ENCODE measurements around the gene GALNT18. TPM values are rescaled to one million over a fixed set of nuclear protein-coding genes. Genes with fewer than 3 reads are reported as not detected.

The GALNT18 gene
- total RNA-seq, 1 experiment from 2014 or later, result 14.1 TPM

DNA sequence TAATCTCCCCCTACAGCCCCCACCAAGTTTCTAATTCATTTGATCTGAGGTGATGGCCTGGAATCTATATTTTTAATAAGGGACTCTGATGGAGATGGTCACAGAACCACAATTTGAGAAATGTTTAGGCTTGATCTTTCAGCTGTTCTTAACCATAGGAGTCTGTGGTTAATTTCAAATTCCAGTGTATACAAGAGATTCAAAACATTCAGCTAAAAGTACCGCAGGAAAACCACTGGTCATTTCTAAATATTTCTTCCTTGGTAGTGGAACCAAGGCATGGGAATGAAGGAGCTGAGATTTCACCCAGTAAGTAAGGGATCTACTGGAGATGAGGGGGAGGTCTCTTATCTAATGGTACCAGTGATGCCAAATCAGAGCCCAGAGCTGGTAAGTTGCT is 18.3 kb upstream of the GALNT18 start:
- CTCF ChIA-PET, result interaction anchor here (1.1 to 1.5 kb wide), 3 partner anchors 20 to 612 kb away, joined by 3 to 8 read pairs (median 3); no protein-coding TSS in a partner anchor
- Mint-ChIP-seq H3K27me3 (ENCODE audit: insufficient read depth, unreplicated experiment) (no peaks in the 10 kb centered on the region), H3K4me1 (ENCODE audit: insufficient read depth, unreplicated experiment) (peaks cover 10% of the 10 kb centered on the region), H3K36me3 (ENCODE audit: insufficient read depth, unreplicated experiment) (no peaks in the 10 kb centered on the region), H3K9me3 (ENCODE audit: unreplicated experiment) (no peaks in the 10 kb centered on the region), H3K4me3 (ENCODE audit: unreplicated experiment) (no peak overlapping the region), H3K27ac (ENCODE audit: low read depth, unreplicated experiment) (no peak overlapping the region)
- POLR2A ChIA-PET, result no interaction called here
- TF ChIP-seq, protein P1, sequence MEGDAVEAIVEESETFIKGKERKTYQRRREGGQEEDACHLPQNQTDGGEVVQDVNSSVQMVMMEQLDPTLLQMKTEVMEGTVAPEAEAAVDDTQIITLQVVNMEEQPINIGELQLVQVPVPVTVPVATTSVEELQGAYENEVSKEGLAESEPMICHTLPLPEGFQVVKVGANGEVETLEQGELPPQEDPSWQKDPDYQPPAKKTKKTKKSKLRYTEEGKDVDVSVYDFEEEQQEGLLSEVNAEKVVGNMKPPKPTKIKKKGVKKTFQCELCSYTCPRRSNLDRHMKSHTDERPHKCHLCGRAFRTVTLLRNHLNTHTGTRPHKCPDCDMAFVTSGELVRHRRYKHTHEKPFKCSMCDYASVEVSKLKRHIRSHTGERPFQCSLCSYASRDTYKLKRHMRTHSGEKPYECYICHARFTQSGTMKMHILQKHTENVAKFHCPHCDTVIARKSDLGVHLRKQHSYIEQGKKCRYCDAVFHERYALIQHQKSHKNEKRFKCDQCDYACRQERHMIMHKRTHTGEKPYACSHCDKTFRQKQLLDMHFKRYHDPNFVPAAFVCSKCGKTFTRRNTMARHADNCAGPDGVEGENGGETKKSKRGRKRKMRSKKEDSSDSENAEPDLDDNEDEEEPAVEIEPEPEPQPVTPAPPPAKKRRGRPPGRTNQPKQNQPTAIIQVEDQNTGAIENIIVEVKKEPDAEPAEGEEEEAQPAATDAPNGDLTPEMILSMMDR (IDR thresholded peaks at IDR 0.05; ENCODE audit: unreplicated experiment), result no peak
- intact Hi-C loops (cut with micrococcal nuclease), result no loop called here
- BruUV-seq (replicated peaks), result no TSS peak
- DNase-seq (ENCODE audit: unreplicated experiment), result no peak

DNA sequence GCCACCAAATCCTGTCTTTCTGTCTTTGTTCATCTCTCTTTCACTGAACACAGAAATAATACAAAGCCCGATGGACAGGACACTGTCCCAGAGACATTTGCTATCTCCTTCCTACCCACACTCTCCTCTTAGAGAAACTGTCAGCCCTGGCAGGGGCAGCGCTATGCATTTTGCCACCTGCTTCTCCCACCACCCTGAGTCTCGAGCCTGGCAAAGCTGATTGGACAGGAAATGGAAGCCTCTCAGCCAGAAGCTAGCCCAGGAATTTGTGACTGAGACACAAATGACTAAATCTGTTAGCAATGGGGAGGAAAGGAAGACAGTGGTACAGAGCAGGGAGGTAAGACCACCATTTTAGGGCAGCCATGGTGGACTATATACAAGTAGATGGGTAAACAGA is 14.9 kb upstream of the GALNT18 start:
- H3K9me3 Mint-ChIP-seq (ENCODE audit: unreplicated experiment), result no peaks in the 10 kb centered on the region
- TF ChIP-seq, protein P1 (IDR thresholded peaks at IDR 0.05; ENCODE audit: unreplicated experiment), result no peak
- no peak overlapping the region for H3K27ac Mint-ChIP-seq (ENCODE audit: low read depth, unreplicated experiment)
- peaks cover 7% of the 10 kb centered on the region for H3K4me1 Mint-ChIP-seq (ENCODE audit: insufficient read depth, unreplicated experiment)
- no TSS peak for BruUV-seq (replicated peaks)
- no peak for DNase-seq (ENCODE audit: unreplicated experiment)
- no peak overlapping the region for H3K4me3 Mint-ChIP-seq (ENCODE audit: unreplicated experiment)
- intact Hi-C loops (cut with micrococcal nuclease), result no loop called here
- no peaks in the 10 kb centered on the region for H3K36me3 Mint-ChIP-seq (ENCODE audit: insufficient read depth, unreplicated experiment)
- H3K27me3 Mint-ChIP-seq (ENCODE audit: insufficient read depth, unreplicated experiment), result no peaks in the 10 kb centered on the region
- POLR2A ChIA-PET, result no interaction called here
- CTCF ChIA-PET, result interaction anchor here (0.5 to 0.8 kb wide), 4 partner anchors 12 to 259 kb away, joined by 3 to 4 read pairs (median 4); no protein-coding TSS in a partner anchor

DNA sequence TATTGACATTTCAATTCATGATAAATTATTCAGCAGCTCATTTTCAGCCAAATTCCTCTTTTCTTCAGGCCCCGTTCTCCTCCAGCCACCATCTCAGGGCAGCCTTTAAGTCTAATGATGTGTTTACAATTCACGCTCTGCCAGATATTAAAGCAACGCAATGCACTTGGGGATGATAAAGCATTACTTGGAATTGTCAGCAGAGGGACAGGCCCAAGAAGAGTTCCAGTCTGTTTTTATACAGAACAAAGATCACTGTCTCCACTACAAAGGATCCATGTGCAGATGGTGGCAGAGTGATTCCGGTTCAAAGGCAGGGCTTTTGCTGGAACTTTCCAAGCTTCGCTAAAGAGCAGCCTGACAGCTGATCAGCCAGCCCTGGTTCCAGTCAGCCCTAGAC is 13.6 kb upstream of the GALNT18 start:
- Mint-ChIP-seq H3K36me3 (ENCODE audit: insufficient read depth, unreplicated experiment) (no peaks in the 10 kb centered on the region), H3K4me3 (ENCODE audit: unreplicated experiment) (no peak overlapping the region), H3K4me1 (ENCODE audit: insufficient read depth, unreplicated experiment) (peaks cover 5% of the 10 kb centered on the region), H3K27me3 (ENCODE audit: insufficient read depth, unreplicated experiment) (no peaks in the 10 kb centered on the region), H3K27ac (ENCODE audit: low read depth, unreplicated experiment) (no peak overlapping the region), H3K9me3 (ENCODE audit: unreplicated experiment) (no peaks in the 10 kb centered on the region)
- TF ChIP-seq, protein P1 (IDR thresholded peaks at IDR 0.05; ENCODE audit: unreplicated experiment), result no peak
- no peak for DNase-seq (ENCODE audit: unreplicated experiment)
- no TSS peak for BruUV-seq (replicated peaks)
- CTCF ChIA-PET, result interaction anchor here (0.6 to 1.5 kb wide), 2 partner anchors 12 to 152 kb away, joined by 3 to 8 read pairs; no protein-coding TSS in a partner anchor
- intact Hi-C loops (cut with micrococcal nuclease), result no loop called here
- POLR2A ChIA-PET, result interaction anchor here (0.6 kb wide), 1 partner anchor 10 kb away, joined by 3 read pairs; no protein-coding TSS in a partner anchor

DNA sequence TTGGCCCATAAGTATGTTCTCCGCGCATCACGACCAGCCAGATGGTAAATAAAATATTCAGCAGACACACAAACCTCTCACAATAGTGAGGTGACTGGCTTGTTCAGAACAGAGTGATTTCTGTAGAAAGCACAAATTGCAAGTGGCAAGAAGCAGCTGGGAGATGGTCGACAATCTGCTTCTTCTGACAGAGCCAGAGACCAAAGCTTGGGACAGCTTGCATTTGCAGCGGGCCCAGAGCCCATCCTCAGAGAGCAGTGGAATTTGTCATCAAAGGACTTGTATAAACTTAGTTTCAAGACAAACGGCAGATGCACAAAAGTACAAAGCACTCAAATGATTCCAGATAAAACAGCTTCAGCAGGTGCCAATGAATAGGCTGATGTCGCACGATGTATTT is 7.6 kb upstream of the GALNT18 start:
- intact Hi-C loops (cut with micrococcal nuclease), result loop anchor here (10.0 kb wide), 1 partner anchor 245 kb away; no protein-coding TSS in a partner anchor
- TF ChIP-seq, protein P1 (IDR thresholded peaks at IDR 0.05; ENCODE audit: unreplicated experiment), result no peak
- H3K9me3 Mint-ChIP-seq (ENCODE audit: unreplicated experiment), result no peaks in the 10 kb centered on the region
- BruUV-seq (replicated peaks), result no TSS peak
- ChIA-PET CTCF (interaction anchor here (0.9 kb wide), 1 partner anchor 144 kb away, joined by 3 read pairs; no protein-coding TSS in a partner anchor), POLR2A (no interaction called here)
- H3K4me1 Mint-ChIP-seq (ENCODE audit: insufficient read depth, unreplicated experiment), result no peaks in the 10 kb centered on the region
- H3K36me3 Mint-ChIP-seq (ENCODE audit: insufficient read depth, unreplicated experiment), result no peaks in the 10 kb centered on the region
- H3K4me3 Mint-ChIP-seq (ENCODE audit: unreplicated experiment), result no peak overlapping the region
- DNase-seq (ENCODE audit: unreplicated experiment), result no peak
- no peaks in the 10 kb centered on the region for H3K27me3 Mint-ChIP-seq (ENCODE audit: insufficient read depth, unreplicated experiment)
- H3K27ac Mint-ChIP-seq (ENCODE audit: low read depth, unreplicated experiment), result no peak overlapping the region

Measured in MCF 10A (cell line).